Aorta (tissue), 4 donors: ENCODE results near the gene OR2A5. TPM values are rescaled to one million over a fixed set of nuclear protein-coding genes. Genes with fewer than 3 reads are reported as not detected.

ENCODE experiments used
- polyA plus RNA-seq, 2 donors: library from polyadenylated mRNA; stranded (reverse); fragments of 200-250 nt; gene quantifications; one replicate each; pipeline ENCODE4 v1.2.3, GENCODE V29; 2013
- total RNA-seq, 2 donors: library from RNA; stranded (reverse); fragmentation: NEBNext Ultra II Directional; extraction: Animal tissue kit (Norgen Biotek cat#: 25700); gene quantifications; one replicate each; pipeline ENCODE4 v1.2.1, GENCODE V29; 2021
- donor health status: healthy with polysubstance abuse.
- donor health status: Bipolar disorder and iron deficiency.
- donor health status: DM: no; HTN: no; CAD: no.
- donor health status: DM: yes; HTN: yes; CAD: no.

OR2A5 gene
- total and polyA plus RNA-seq, 4 donors = not detected

Other genes with a start within 250 kb of the OR2A5 start
- 10 to 100 TPM; 42.1 to 58.6 TPM for gene TCAF1, start 146.8 kb upstream of the OR2A5 start, total RNA-seq
- gene TCAF1, start 146.8 kb upstream of the OR2A5 start, polyA plus RNA-seq = 10 to 100 TPM in 1 of 2 donors, 1 to 10 TPM in 1; 7.5 to 14.5 TPM
- not detected for gene OR2F2, start 113.7 kb upstream of the OR2A5 start, total RNA-seq
- not detected for gene OR2F2, start 113.7 kb upstream of the OR2A5 start, polyA plus RNA-seq
- gene OR2F1, start 94.1 kb upstream of the OR2A5 start, total RNA-seq = not detected
- gene OR2F1, start 94.1 kb upstream of the OR2A5 start, polyA plus RNA-seq = not detected
- not detected for gene OR6B1, start 48.6 kb upstream of the OR2A5 start, total RNA-seq
- not detected for gene OR6B1, start 48.6 kb upstream of the OR2A5 start, polyA plus RNA-seq
- gene OR2A25, start 20.9 kb downstream of the OR2A5 start, total RNA-seq = not detected
- not detected for gene OR2A25, start 20.9 kb downstream of the OR2A5 start, polyA plus RNA-seq
- not detected for gene OR2A12, start 37.3 kb downstream of the OR2A5 start, total RNA-seq
- not detected for gene OR2A12, start 37.3 kb downstream of the OR2A5 start, polyA plus RNA-seq
- gene OR2A2, start 60.6 kb downstream of the OR2A5 start, total RNA-seq = not detected
- not detected for gene OR2A2, start 60.6 kb downstream of the OR2A5 start, polyA plus RNA-seq
- not detected for gene OR2A14, start 74.2 kb downstream of the OR2A5 start, total RNA-seq
- gene OR2A14, start 74.2 kb downstream of the OR2A5 start, polyA plus RNA-seq = not detected
- 1 to 10 TPM in 1 of 2 donors, not detected in 1; 4.3 TPM for gene CTAGE4, start 134.5 kb downstream of the OR2A5 start, total RNA-seq
- gene CTAGE4, start 134.5 kb downstream of the OR2A5 start, polyA plus RNA-seq = 1 to 10 TPM; 1.5 to 2.0 TPM
- gene ARHGEF35, start 146.9 kb downstream of the OR2A5 start, total RNA-seq = 1 to 10 TPM; 4.6 to 9.8 TPM
- 10 to 100 TPM in 1 of 2 donors, 1 to 10 TPM in 1; 4.7 to 11.3 TPM for gene ARHGEF35, start 146.9 kb downstream of the OR2A5 start, polyA plus RNA-seq
- gene OR2A42, start 190.7 kb downstream of the OR2A5 start, total RNA-seq = 1 to 10 TPM in 1 of 2 donors, not detected in 1; 1.3 TPM
- gene OR2A42, start 190.7 kb downstream of the OR2A5 start, polyA plus RNA-seq = under 1 TPM; 0.03 to 0.50 TPM
- gene OR2A7, start 215.8 kb downstream of the OR2A5 start, total RNA-seq = 1 to 10 TPM; 1.5 to 4.7 TPM
- under 1 TPM in 1 of 2 donors, not detected in 1; 0.67 TPM for gene OR2A7, start 215.8 kb downstream of the OR2A5 start, polyA plus RNA-seq
- 1 to 10 TPM in 1 of 2 donors, under 1 TPM in 1; 0.21 to 1.2 TPM for gene CTAGE8, start 220.3 kb downstream of the OR2A5 start, total RNA-seq
- not detected for gene CTAGE8, start 220.3 kb downstream of the OR2A5 start, polyA plus RNA-seq